Upper lobe of right lung (tissue), 1 donor: ENCODE data around the gene ADAMTSL1. TPM values are rescaled to one million over a fixed set of nuclear protein-coding genes. Genes with fewer than 3 reads are reported as not detected.

Experiments
- ATAC-seq: fragments of 200-7000 bp; cut with Tn5 transposase; one replicate; pipeline ENCODE4 v1.9.1; 2020; ENCODE audit warnings: mild to moderate bottlenecking, moderate library complexity
- DNase-seq: peaks from one replicate; pipeline ENCODE4 v3.0.0-alpha.2; 2020
- H3K27ac ChIP-seq: fragments of 200-600 bp; one replicate; pipeline ENCODE4 v1.8.0; 2022
- H3K27me3 ChIP-seq: fragments of 200-600 bp; one replicate; pipeline ENCODE4 v1.8.0; 2022; ENCODE audit warnings: mild to moderate bottlenecking
- H3K36me3 ChIP-seq: fragments of 200-600 bp; one replicate; pipeline ENCODE4 v1.8.0; 2022
- H3K4me1 ChIP-seq: fragments of 200-600 bp; one replicate; pipeline ENCODE4 v1.8.0; 2022
- H3K4me3 ChIP-seq: fragments of 200-600 bp; one replicate; pipeline ENCODE4 v1.8.0; 2022; ENCODE audit warnings: mild to moderate bottlenecking
- H3K9me3 ChIP-seq: fragments of 200-600 bp; one replicate; pipeline ENCODE4 v1.8.0; 2022
- intact Hi-C: fragments of 100-400 bp; cut with DNase I; formaldehyde crosslinking; loops from one replicate; pipeline ENCODE4 v1.11.0; 2022
- total RNA-seq: library from RNA; stranded (reverse); fragmentation: NEBNext Ultra II Directional; extraction: Animal tissue kit (Norgen Biotek cat#: 25700); gene quantifications from one replicate; pipeline ENCODE4 v1.2.1, GENCODE V29; 2021
- TF ChIP-seq, protein P1 (sequence below): fragments of 200-600 bp; IDR thresholded peaks from one replicate; pipeline ENCODE4 v1.8.0; 2022; ENCODE audit warnings: antibody characterized with exemption
- donor health status: DM: no; HTN: yes; CAD: no; lungs with severe emphysema.

The ADAMTSL1 gene
- total RNA-seq, 1 donor from 2014 or later: 7.3 TPM

DNA sequence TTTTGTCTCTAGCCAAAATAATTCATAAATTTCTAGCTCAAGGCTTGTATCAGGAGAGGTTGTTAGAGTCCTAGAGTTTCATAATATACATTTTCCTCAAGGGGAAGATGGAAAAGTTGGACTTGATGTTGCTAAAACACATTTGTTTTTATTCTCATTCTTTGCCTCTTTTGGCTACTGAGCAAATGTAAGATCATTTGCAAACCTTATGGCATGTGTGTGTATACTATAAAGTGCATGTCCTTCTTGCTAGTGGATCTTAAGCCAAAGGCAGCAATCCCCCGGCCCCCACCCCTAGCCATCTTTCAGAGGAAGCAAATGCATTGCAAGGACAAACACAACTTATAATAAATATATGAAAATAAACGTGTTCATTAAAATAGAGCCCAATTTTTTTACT is 43.0 kb downstream of the ADAMTSL1 start:
- no peak overlapping the region for H3K4me3 ChIP-seq
- no peak for ATAC-seq
- H3K36me3 ChIP-seq: no peaks in the 10 kb centered on the region
- intact Hi-C loops: no loop called here
- H3K27me3 ChIP-seq: no peaks in the 10 kb centered on the region
- no peak overlapping the region for H3K27ac ChIP-seq
- DNase-seq: no peak
- TF ChIP-seq, protein P1, sequence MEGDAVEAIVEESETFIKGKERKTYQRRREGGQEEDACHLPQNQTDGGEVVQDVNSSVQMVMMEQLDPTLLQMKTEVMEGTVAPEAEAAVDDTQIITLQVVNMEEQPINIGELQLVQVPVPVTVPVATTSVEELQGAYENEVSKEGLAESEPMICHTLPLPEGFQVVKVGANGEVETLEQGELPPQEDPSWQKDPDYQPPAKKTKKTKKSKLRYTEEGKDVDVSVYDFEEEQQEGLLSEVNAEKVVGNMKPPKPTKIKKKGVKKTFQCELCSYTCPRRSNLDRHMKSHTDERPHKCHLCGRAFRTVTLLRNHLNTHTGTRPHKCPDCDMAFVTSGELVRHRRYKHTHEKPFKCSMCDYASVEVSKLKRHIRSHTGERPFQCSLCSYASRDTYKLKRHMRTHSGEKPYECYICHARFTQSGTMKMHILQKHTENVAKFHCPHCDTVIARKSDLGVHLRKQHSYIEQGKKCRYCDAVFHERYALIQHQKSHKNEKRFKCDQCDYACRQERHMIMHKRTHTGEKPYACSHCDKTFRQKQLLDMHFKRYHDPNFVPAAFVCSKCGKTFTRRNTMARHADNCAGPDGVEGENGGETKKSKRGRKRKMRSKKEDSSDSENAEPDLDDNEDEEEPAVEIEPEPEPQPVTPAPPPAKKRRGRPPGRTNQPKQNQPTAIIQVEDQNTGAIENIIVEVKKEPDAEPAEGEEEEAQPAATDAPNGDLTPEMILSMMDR: no peak
- no peaks in the 10 kb centered on the region for H3K9me3 ChIP-seq
- H3K4me1 ChIP-seq: no peaks in the 10 kb centered on the region

DNA sequence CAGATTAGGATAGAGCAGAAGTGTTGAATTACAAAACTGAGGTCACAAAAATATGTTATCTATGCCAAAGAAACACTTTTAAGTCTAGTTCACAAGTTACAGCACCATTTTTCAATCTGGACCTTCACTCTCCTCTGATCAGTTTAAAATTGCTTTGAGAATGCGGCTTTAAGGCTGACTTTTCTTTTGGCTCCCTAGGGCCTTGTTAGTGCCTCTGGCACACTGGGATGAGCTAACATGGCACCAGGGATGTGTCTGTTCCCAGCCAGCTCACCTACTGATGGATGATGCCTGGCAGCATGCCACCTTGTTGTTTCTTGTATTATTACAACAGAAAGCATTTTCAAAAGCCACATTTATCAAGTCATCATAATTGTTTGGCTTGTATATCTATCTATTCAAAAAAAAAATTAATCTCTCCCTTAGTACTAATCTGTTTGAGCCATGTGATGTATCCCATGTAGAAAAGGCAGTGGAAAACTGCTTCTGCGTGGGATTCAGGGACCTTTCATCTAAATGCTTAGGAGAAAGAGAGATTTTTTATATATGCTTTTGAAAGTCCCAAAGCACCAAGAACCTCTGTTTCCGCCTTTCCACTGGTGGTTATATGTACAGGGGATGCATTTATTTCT is 46.6 kb downstream of the ADAMTSL1 start:
- no peaks in the 10 kb centered on the region for H3K27me3 ChIP-seq
- no peaks in the 10 kb centered on the region for H3K9me3 ChIP-seq
- no peak overlapping the region for H3K4me3 ChIP-seq
- DNase-seq (no peak), ATAC-seq (no peak)
- no peaks in the 10 kb centered on the region for H3K36me3 ChIP-seq
- TF ChIP-seq, protein P1: no peak
- no peak overlapping the region for H3K27ac ChIP-seq
- intact Hi-C loops: no loop called here
- H3K4me1 ChIP-seq: no peaks in the 10 kb centered on the region

DNA sequence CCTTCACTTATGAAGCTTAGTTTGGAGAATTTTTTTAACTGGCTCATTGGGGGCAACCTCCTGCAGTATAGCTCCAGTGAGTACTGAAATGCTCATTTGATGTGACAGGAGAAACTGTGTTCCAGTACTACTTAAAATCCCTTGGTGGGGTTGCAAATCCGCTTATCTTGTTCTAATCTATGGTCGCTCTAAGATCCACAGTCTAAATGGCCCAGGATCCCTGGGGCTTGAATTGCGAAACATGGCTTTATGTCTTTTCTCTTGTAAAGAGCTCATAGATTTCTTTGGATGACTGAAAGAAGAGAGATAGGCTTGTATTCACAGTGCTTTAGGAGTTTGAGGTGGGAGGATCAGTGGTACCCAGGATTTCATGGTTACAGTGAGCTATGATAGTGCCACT is 52.7 kb downstream of the ADAMTSL1 start:
- ATAC-seq: no peak

DNA sequence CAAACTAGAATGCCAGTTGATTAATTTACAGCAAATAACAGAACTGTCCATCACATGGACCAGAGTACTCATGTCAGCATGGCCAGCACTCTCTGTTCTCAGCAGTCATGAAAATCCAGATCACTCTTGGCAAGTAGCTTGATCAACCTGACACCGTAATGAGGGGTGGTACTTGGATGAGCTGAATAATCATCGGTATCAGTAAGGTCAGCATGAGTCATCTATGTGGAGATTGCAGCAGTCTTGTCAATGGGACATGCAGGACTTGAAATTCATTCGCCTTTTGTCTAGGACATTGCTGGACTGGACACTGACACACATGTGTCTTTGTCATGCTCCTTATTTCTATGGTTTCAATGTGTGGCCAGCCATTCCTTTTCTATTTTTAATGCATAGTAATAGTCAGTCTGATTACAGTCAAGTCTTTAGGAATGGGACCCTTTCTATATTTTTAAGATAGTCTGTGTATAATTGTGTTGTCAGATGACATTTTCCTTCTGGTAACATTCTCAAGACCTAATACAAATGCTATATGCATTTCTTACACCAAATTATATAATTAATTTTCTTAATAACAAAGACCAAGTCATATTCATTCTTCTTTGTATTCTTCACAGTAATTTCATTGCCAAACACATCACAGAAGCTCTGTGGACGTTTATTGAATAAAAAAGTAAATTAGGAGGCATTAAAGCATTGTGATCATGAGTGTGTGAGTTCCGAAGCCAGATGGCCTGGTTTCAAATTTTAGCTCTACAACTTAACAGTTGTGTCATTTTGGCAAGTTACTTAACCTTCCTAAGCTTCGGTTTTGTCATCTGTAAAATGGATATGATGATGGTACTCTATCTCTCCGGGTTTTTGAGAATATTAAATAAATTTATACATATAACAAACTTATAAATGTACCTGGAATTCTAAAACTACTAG is 57.4 kb downstream of the ADAMTSL1 start:
- Histone ChIP-seq H3K36me3 (no peaks in the 10 kb centered on the region), H3K9me3 (peaks cover 9% of the 10 kb centered on the region), H3K27me3 (no peaks in the 10 kb centered on the region), H3K4me1 (no peaks in the 10 kb centered on the region), H3K27ac (no peak overlapping the region), H3K4me3 (no peak overlapping the region)
- TF ChIP-seq, protein P1: no peak
- DNase-seq: no peak
- intact Hi-C loops: no loop called here
- ATAC-seq: no peak

More for the DNA sequence above, 52.7 kb downstream of the ADAMTSL1 start:
- Histone ChIP-seq H3K27me3 (no peaks in the 10 kb centered on the region), H3K9me3 (no peaks in the 10 kb centered on the region), H3K4me1 (no peaks in the 10 kb centered on the region), H3K27ac (no peak overlapping the region), H3K36me3 (no peaks in the 10 kb centered on the region), H3K4me3 (no peak overlapping the region)
- intact Hi-C loops: no loop called here
- no peak for DNase-seq
- TF ChIP-seq, protein P1: no peak

DNA sequence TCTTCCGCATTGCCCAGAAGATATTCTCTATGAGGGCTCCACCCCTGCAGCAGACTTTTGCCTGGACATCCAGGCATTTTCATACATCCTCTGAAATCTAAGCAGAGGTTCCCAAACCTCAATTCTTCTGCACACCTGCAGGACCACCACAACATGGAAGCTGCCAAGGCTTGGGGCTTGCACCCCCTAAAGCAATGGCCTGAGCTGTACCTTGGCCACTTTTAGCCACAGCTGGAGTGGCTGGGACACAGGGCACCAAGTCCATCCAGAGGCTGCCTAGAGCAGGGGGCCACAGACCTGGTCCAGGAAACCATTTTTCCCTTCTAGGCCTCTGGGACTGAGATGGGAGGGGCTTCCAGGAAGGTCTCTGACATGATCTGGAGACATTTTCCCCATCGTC is 60.7 kb downstream of the ADAMTSL1 start:
- no peaks in the 10 kb centered on the region for H3K36me3 ChIP-seq
- H3K27ac ChIP-seq: no peak overlapping the region
- peaks cover 9% of the 10 kb centered on the region for H3K9me3 ChIP-seq
- TF ChIP-seq, protein P1: no peak
- H3K4me1 ChIP-seq: no peaks in the 10 kb centered on the region
- no peak overlapping the region for H3K4me3 ChIP-seq
- no peak for ATAC-seq
- intact Hi-C loops: no loop called here
- DNase-seq: no peak
- H3K27me3 ChIP-seq: no peaks in the 10 kb centered on the region
